Esophagus squamous epithelium (tissue), 4 donors: ENCODE results near the gene SPATA9.
"Not testable (repeated sequence)": the region's sequence is repeated elsewhere in the genome, so short reads cannot be mapped to it uniquely, and the experiment has no call there.

ENCODE experiments used
- POLR2A ChIP-seq, 4 donors: fragments of 450-650 bp; IDR thresholded peaks; one replicate each; pipeline ENCODE4 v1.6.1; 2017; ENCODE audit warnings: antibody characterized with exemption in 4 of 4, mild to moderate bottlenecking in 4 of 4, moderate library complexity in 3 of 4
- TF ChIP-seq, protein P1 (sequence below), 6 experiments: fragments of 450-650 bp in 4 of 6; fragments of 200-600 bp in 2 of 6; sonication (generic) in 2 of 6; IDR thresholded peaks; one replicate each; pipeline ENCODE4 v1.5.1; 2016 to 2019; ENCODE audit warnings: antibody characterized with exemption in 6 of 6, mild to moderate bottlenecking in 4 of 6, moderate library complexity in 4 of 6

DNA sequence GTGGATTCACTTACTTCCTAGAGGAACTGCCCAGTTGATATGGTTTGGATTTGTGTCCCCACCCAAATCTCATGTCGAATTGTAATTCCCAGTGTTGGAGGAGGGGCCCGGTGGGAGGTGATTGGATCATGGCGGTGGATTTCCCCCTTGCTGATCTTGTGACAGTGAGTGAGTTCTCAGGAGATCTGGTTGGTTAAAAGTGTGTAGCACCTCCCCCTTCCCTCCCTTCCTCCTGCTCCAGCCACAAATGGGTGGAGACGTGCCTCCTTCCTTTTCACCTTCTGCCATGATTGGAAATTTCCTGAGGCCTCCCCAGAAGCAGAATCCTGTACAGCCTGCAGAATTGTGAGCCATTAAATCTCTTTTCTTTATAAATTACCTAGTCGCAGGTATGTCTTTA lies 30.5 kb upstream of the SPATA9 start:
- TF ChIP-seq, protein P1, sequence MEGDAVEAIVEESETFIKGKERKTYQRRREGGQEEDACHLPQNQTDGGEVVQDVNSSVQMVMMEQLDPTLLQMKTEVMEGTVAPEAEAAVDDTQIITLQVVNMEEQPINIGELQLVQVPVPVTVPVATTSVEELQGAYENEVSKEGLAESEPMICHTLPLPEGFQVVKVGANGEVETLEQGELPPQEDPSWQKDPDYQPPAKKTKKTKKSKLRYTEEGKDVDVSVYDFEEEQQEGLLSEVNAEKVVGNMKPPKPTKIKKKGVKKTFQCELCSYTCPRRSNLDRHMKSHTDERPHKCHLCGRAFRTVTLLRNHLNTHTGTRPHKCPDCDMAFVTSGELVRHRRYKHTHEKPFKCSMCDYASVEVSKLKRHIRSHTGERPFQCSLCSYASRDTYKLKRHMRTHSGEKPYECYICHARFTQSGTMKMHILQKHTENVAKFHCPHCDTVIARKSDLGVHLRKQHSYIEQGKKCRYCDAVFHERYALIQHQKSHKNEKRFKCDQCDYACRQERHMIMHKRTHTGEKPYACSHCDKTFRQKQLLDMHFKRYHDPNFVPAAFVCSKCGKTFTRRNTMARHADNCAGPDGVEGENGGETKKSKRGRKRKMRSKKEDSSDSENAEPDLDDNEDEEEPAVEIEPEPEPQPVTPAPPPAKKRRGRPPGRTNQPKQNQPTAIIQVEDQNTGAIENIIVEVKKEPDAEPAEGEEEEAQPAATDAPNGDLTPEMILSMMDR (IDR thresholded peaks at IDR 0.05): not testable (repeated sequence)
- TF ChIP-seq POLR2A (IDR thresholded peaks at IDR 0.05): not testable (repeated sequence)
